Thyroid gland (tissue), 4 donors: ENCODE measurements around the gene DAPL1. TPM values are rescaled to one million over a fixed set of nuclear protein-coding genes. Genes with fewer than 3 reads are reported as not detected.

Source experiments
- DNase-seq, 2 donors: peaks; one replicate each; pipeline ENCODE4 v3.0.0-alpha.2; 2019
- H3K27ac ChIP-seq, 3 donors: fragments of 200-600 bp; sonication (generic); 1 replicate in 2 of 3; 2 replicates in 1 of 3; pipeline ENCODE4 v1.5.1; 2016 to 2019; ENCODE audit warnings: mild to moderate bottlenecking in 1 of 3, moderate library complexity in 1 of 3
- H3K27me3 ChIP-seq: fragments of 200-600 bp; sonication (generic); one replicate; pipeline ENCODE4 v1.5.1; 2019
- H3K36me3 ChIP-seq, 2 donors: fragments of 200-600 bp; sonication (generic); one replicate each; pipeline ENCODE4 v1.5.1; 2016 to 2019
- H3K4me1 ChIP-seq, 2 donors: fragments of 200-600 bp; sonication (generic); one replicate each; pipeline ENCODE4 v1.5.1; 2017 to 2019
- H3K4me3 ChIP-seq, 3 donors: fragments of 200-600 bp; sonication (generic); replicated peaks in 1 of 3; 1 replicate in 2 of 3; 2 replicates in 1 of 3; pipeline ENCODE4 v1.5.1; 2016; ENCODE audit warnings: mild to moderate bottlenecking in 1 of 3
- H3K9me3 ChIP-seq: fragments of 200-600 bp; sonication (generic); one replicate; pipeline ENCODE4 v1.5.1; 2017
- CTCF ChIP-seq, 6 experiments: fragments of 200-600 bp in 3 of 6; fragments of 450-650 bp in 3 of 6; sonication (generic) in 3 of 6; IDR thresholded peaks; one replicate each; pipeline ENCODE4 v1.5.1; 2016 to 2019; ENCODE audit warnings: antibody characterized with exemption in 6 of 6, mild to moderate bottlenecking in 2 of 6, inconsistent platforms in 1 of 6, moderate library complexity in 1 of 6
- POLR2A ChIP-seq, 2 donors: fragments of 450-650 bp; IDR thresholded peaks; one replicate each; pipeline ENCODE4 v1.6.1; 2017; ENCODE audit warnings: antibody characterized with exemption in 2 of 2, mild to moderate bottlenecking in 2 of 2, moderate library complexity in 1 of 2
- WGBS, 2 donors: methylation state at CpG; one replicate each; pipeline ENCODE4 v1.1.5; 2017; 5-methylcytosine and 5-hydroxymethylcytosine counted together
- intact Hi-C: fragments of 100-400 bp; cut with DNase I; formaldehyde crosslinking; loops from one replicate; pipeline ENCODE4 v1.15.1; 2023
- total RNA-seq, 4 donors: library from RNA; depleted of rRNA; stranded (reverse); fragments of >200 nt; gene quantifications; one replicate each; pipeline ENCODE4 v1.2.3, GENCODE V29; 2016

DAPL1 gene
- total RNA-seq, 4 donors from 2014 or later = 12.3 to 68.9 (median 28.1) TPM

GRCh38 chr2:158782136-158782535 lies 13.0 kb upstream of the DAPL1 start:
- H3K9me3 ChIP-seq = no peaks in the 10 kb centered on the region
- 88 to 94% methylated on average over 11 of the region's 11 CpGs for WGBS, 2 donors
- H3K4me3 ChIP-seq = no peak overlapping the region
- H3K36me3 ChIP-seq = no peaks in the 10 kb centered on the region
- TF ChIP-seq POLR2A (IDR thresholded peaks at IDR 0.05) = no peak
- TF ChIP-seq CTCF (IDR thresholded peaks at IDR 0.05) = no peak
- intact Hi-C loops = no loop called here
- no peak for DNase-seq
- peaks cover 0 to 7% of the 10 kb centered on the region in 2 donors for H3K4me1 ChIP-seq
- H3K27ac ChIP-seq = no peak overlapping the region
- H3K27me3 ChIP-seq = no peaks in the 10 kb centered on the region

GRCh38 chr2:158782616-158783015 lies 12.5 kb upstream of the DAPL1 start:
- 78 to 97% methylated on average over 5 of the region's 5 CpGs for WGBS, 2 donors
- H3K27me3 ChIP-seq = no peaks in the 10 kb centered on the region
- H3K9me3 ChIP-seq = no peaks in the 10 kb centered on the region
- intact Hi-C loops = no loop called here
- peaks cover 0 to 7% of the 10 kb centered on the region in 2 donors for H3K4me1 ChIP-seq
- TF ChIP-seq CTCF (IDR thresholded peaks at IDR 0.05) (no peak), POLR2A (IDR thresholded peaks at IDR 0.05) (no peak)
- H3K4me3 ChIP-seq = no peak overlapping the region
- no peaks in the 10 kb centered on the region for H3K36me3 ChIP-seq
- no peak for DNase-seq
- H3K27ac ChIP-seq = no peak overlapping the region

GRCh38 chr2:158783923-158784322 lies 11.2 kb upstream of the DAPL1 start:
- TF ChIP-seq CTCF (IDR thresholded peaks at IDR 0.05) (no peak), POLR2A (IDR thresholded peaks at IDR 0.05) (no peak)
- Histone ChIP-seq H3K27me3 (no peaks in the 10 kb centered on the region), H3K27ac (no peak overlapping the region), H3K9me3 (no peaks in the 10 kb centered on the region), H3K4me3 (no peak overlapping the region), H3K36me3 (no peaks in the 10 kb centered on the region), H3K4me1 (peaks cover 0 to 7% of the 10 kb centered on the region in 2 donors)
- intact Hi-C loops = no loop called here
- no peak for DNase-seq
- 76 to 83% methylated on average over 2 of the region's 2 CpGs for WGBS, 2 donors

- H3K9me3 ChIP-seq = no peaks in the 10 kb centered on the region
- H3K4me1 ChIP-seq = no peaks in the 10 kb centered on the region
- no peaks in the 10 kb centered on the region for H3K27me3 ChIP-seq
- no peak overlapping the region for H3K27ac ChIP-seq
- intact Hi-C loops = no loop called here
- H3K4me3 ChIP-seq = no peak overlapping the region
- DNase-seq = no peak
- no peaks in the 10 kb centered on the region for H3K36me3 ChIP-seq
- WGBS, 2 donors = 72 to 85% methylated on average over 8 of the region's 8 CpGs
- TF ChIP-seq CTCF (IDR thresholded peaks at IDR 0.05) = no peak
- TF ChIP-seq POLR2A (IDR thresholded peaks at IDR 0.05) = no peak
These were observed 8.2 kb upstream of the DAPL1 start for GRCh38 chr2:158786897-158787296.

- intact Hi-C loops = no loop called here
- Histone ChIP-seq H3K27me3 (no peaks in the 10 kb centered on the region), H3K36me3 (no peaks in the 10 kb centered on the region), H3K9me3 (no peaks in the 10 kb centered on the region), H3K4me1 (no peaks in the 10 kb centered on the region), H3K27ac (no peak overlapping the region), H3K4me3 (no peak overlapping the region)
- no peak for DNase-seq
- TF ChIP-seq POLR2A (IDR thresholded peaks at IDR 0.05) = no peak
- no peak for TF ChIP-seq CTCF (IDR thresholded peaks at IDR 0.05)
- WGBS, 2 donors = 79 to 83% methylated on average over 2 of the region's 2 CpGs
These were observed 6.2 kb upstream of the DAPL1 start for GRCh38 chr2:158788951-158789350.
